ENCODE measurements around the gene GCSH. TPM values are rescaled to one million over a fixed set of nuclear protein-coding genes. Genes with fewer than 3 reads are reported as not detected.
A peak's percentile ranks its signal among the peaks of the same experiment; 100 is the strongest.
"Not testable (repeated sequence)": the region's sequence is repeated elsewhere in the genome, so short reads cannot be mapped to it uniquely, and the experiment has no call there.

GCSH gene
- total and polyA plus RNA-seq, 12 donors, result 26.8 to 53.4 (median 42.9) TPM

GRCh38 chr16:81121474-81121990 lies 25.3 kb upstream of the GCSH start:
- Histone ChIP-seq H3K27me3 (no peaks in the 10 kb centered on the region), H3K4me3 (no peak overlapping the region), H3K36me3 (peaks cover 0 to 21% (median 0%) of the 10 kb centered on the region in 9 donors), H3K4me1 (no peaks in the 10 kb centered on the region), H3K9me3 (no peaks in the 10 kb centered on the region), H3K27ac (no peak overlapping the region)
- WGBS, 2 donors, result 89% methylated on average over 16 of the region's 16 CpGs
- no peak for TF ChIP-seq CTCF (IDR thresholded peaks at IDR 0.05)
- intact Hi-C loops (cut with DNase I), result no loop called here
- DNase-seq (no peak), ATAC-seq (peak in 1 of 8 donors; percentile 25)

- DNase-seq, result no peak
Measured at GRCh38 chr16:81117436-81117835, 21.2 kb upstream of the GCSH start.

GRCh38 chr16:81116285-81116684 lies 20.1 kb upstream of the GCSH start:
- Histone ChIP-seq H3K27me3 (no peaks in the 10 kb centered on the region), H3K27ac (no peak overlapping the region), H3K9me3 (no peaks in the 10 kb centered on the region), H3K36me3 (no peaks in the 10 kb centered on the region), H3K4me1 (no peaks in the 10 kb centered on the region), H3K4me3 (no peak overlapping the region)
- no peak for DNase-seq
- TF ChIP-seq CTCF (IDR thresholded peaks at IDR 0.05), result no peak
- ATAC-seq, result no peak
- intact Hi-C loops (cut with DNase I), result no loop called here
- WGBS, 2 donors, result 83 to 86% methylated on average over 9 of the region's 9 CpGs

More at GRCh38 chr16:81117436-81117835, 21.2 kb upstream of the GCSH start:
- Histone ChIP-seq H3K4me3 (no peak overlapping the region), H3K27ac (no peak overlapping the region), H3K4me1 (no peaks in the 10 kb centered on the region), H3K9me3 (no peaks in the 10 kb centered on the region), H3K27me3 (no peaks in the 10 kb centered on the region), H3K36me3 (no peaks in the 10 kb centered on the region)
- intact Hi-C loops (cut with DNase I), result no loop called here
- no peak for TF ChIP-seq CTCF (IDR thresholded peaks at IDR 0.05)
- ATAC-seq, result no peak
- 66 to 70% methylated on average over 11 of the region's 11 CpGs for WGBS, 2 donors

GRCh38 chr16:81112453-81112852 lies 16.3 kb upstream of the GCSH start:
- intact Hi-C loops (cut with DNase I), result no loop called here
- Histone ChIP-seq H3K4me3 (no peak overlapping the region), H3K27ac (no peak overlapping the region), H3K27me3 (no peaks in the 10 kb centered on the region), H3K9me3 (no peaks in the 10 kb centered on the region), H3K36me3 (no peaks in the 10 kb centered on the region), H3K4me1 (no peaks in the 10 kb centered on the region)
- no peak for TF ChIP-seq CTCF (IDR thresholded peaks at IDR 0.05)
- WGBS, 2 donors, result 90 to 93% methylated on average over 4 of the region's 4 CpGs
- ATAC-seq (no peak), DNase-seq (no peak)

- H3K27me3 ChIP-seq; intact Hi-C loops (cut with DNase I); ATAC-seq; H3K27ac ChIP-seq; H3K4me3 ChIP-seq; DNase-seq; H3K36me3 ChIP-seq; H3K9me3 ChIP-seq; H3K4me1 ChIP-seq: not testable (repeated sequence)
- 90 to 95% methylated on average over 6 of the region's 6 CpGs for WGBS, 2 donors
Measured at GRCh38 chr16:81109274-81109673, 13.1 kb upstream of the GCSH start.

Measured in heart right ventricle (tissue), 16 donors.